ENCODE data around the gene DRD2.

The DRD2 gene

DNA sequence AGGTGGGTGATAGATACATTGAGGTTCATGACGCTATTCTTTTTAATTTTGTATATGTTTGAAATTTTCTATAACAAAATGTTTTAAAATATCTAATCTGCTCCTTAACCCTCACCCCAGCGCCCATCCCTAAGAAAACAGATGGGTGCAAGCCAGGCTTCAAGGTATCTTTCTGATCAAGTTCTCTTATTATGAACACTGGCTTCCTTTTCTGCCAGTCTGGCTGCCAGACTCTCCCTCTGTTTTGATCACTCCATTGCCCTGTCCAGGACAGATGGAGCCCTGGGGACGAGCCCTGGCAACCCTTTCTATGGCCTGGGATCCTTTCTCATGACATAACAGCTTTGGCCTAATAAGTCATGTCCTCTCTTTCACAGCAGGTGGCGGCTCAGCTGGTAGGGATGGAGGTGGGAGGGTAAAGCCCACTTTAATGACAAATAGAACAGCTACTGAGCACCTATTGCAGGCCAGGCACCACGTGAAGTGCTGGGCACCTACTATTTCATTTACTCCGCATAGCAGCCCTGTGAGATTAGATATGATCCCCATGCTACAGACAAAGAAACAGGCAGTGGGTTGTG is 38.4 kb downstream of the DRD2 start:
- TF ChIP-seq, protein P1, sequence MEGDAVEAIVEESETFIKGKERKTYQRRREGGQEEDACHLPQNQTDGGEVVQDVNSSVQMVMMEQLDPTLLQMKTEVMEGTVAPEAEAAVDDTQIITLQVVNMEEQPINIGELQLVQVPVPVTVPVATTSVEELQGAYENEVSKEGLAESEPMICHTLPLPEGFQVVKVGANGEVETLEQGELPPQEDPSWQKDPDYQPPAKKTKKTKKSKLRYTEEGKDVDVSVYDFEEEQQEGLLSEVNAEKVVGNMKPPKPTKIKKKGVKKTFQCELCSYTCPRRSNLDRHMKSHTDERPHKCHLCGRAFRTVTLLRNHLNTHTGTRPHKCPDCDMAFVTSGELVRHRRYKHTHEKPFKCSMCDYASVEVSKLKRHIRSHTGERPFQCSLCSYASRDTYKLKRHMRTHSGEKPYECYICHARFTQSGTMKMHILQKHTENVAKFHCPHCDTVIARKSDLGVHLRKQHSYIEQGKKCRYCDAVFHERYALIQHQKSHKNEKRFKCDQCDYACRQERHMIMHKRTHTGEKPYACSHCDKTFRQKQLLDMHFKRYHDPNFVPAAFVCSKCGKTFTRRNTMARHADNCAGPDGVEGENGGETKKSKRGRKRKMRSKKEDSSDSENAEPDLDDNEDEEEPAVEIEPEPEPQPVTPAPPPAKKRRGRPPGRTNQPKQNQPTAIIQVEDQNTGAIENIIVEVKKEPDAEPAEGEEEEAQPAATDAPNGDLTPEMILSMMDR (IDR thresholded peaks at IDR 0.05; ENCODE audit: unreplicated experiment in 3 of 3), result no peak
- Mint-ChIP-seq H3K9me3 (no peaks in the 10 kb centered on the region), H3K36me3 (ENCODE audit: low read depth) (no peaks in the 10 kb centered on the region), H3K4me3 (no peak overlapping the region), H3K27me3 (ENCODE audit: low read depth) (peaks cover 14% of the 10 kb centered on the region), H3K27ac (no peak overlapping the region), H3K4me1 (peaks cover 7% of the 10 kb centered on the region)

GRCh38 chr11:113435190-113435968 is 39.8 kb downstream of the DRD2 start:
- Mint-ChIP-seq H3K36me3 (ENCODE audit: low read depth) (no peaks in the 10 kb centered on the region), H3K4me3 (no peak overlapping the region), H3K27ac (peak overlapping the region in 1 of 3 experiments; percentile 36), H3K4me1 (peaks cover 7% of the 10 kb centered on the region), H3K27me3 (ENCODE audit: low read depth) (peaks cover 8% of the 10 kb centered on the region), H3K9me3 (no peaks in the 10 kb centered on the region)
- TF ChIP-seq, protein P1 (IDR thresholded peaks at IDR 0.05; ENCODE audit: unreplicated experiment in 3 of 3), result no peak

DNA sequence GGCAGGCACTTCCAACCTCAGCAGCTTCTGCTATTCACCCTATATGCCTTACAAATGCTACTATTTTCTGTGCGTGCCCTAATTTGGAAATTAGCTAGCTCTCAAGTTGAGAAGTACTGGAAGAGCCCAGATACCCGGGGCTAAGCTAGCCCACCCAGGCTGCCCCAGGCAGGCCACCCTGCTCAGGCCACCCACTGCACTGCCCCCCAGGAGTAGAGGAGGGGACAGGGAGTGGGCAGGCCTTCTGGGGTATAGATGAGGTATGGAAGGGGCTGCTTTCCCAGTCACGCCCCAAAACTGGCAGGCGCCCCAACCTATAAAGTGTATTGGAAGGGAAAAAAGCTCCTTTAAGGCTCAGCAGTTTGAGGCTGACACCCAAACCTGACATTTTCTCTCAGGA is 43.5 kb downstream of the DRD2 start:
- Mint-ChIP-seq H3K4me3 (no peak overlapping the region), H3K27ac (no peak overlapping the region), H3K27me3 (ENCODE audit: low read depth) (peaks cover 3% of the 10 kb centered on the region), H3K36me3 (ENCODE audit: low read depth) (no peaks in the 10 kb centered on the region), H3K9me3 (no peaks in the 10 kb centered on the region), H3K4me1 (peaks cover 7% of the 10 kb centered on the region)
- TF ChIP-seq, protein P1 (IDR thresholded peaks at IDR 0.05; ENCODE audit: unreplicated experiment in 3 of 3), result no peak

DNA sequence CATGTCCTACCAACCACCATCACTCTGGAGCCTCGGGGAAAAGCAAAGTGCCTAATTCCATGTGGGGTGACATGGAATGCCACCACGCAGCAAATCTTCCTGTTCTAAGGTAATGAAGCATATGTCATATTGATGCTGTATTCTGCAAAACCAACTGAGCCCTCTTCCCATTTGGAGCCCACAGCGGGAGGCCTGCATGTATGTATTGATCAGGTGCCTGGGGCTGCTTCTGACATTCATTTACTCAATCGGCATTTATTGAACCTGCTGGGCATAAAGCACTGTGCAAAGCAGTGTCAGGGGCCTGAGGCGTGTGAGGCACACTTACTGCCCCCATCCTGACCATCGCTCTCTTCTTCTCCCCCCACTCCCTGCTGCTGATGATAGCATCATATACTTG is 48.5 kb downstream of the DRD2 start:
- H3K27ac Mint-ChIP-seq, result no peak overlapping the region

GRCh38 chr11:113420808-113421207 is 54.4 kb downstream of the DRD2 start:
- H3K9me3 Mint-ChIP-seq, result no peaks in the 10 kb centered on the region
- no peak overlapping the region for H3K4me3 Mint-ChIP-seq
- no peaks in the 10 kb centered on the region for H3K4me1 Mint-ChIP-seq
- peaks cover 15% of the 10 kb centered on the region for H3K27me3 Mint-ChIP-seq (ENCODE audit: low read depth)
- TF ChIP-seq, protein P1 (IDR thresholded peaks at IDR 0.05; ENCODE audit: unreplicated experiment in 3 of 3), result no peak
- no peaks in the 10 kb centered on the region for H3K36me3 Mint-ChIP-seq (ENCODE audit: low read depth)
- H3K27ac Mint-ChIP-seq, result no peak overlapping the region

More for the DNA sequence above, 48.5 kb downstream of the DRD2 start:
- H3K4me3 Mint-ChIP-seq, result no peak overlapping the region
- H3K36me3 Mint-ChIP-seq (ENCODE audit: low read depth), result no peaks in the 10 kb centered on the region
- no peaks in the 10 kb centered on the region for H3K4me1 Mint-ChIP-seq
- H3K27me3 Mint-ChIP-seq (ENCODE audit: low read depth), result no peaks in the 10 kb centered on the region
- TF ChIP-seq, protein P1 (IDR thresholded peaks at IDR 0.05; ENCODE audit: unreplicated experiment in 3 of 3), result no peak
- no peaks in the 10 kb centered on the region for H3K9me3 Mint-ChIP-seq

Data from nephron (organoid).